ENCODE data around the gene SSTR5. TPM values are rescaled to one million over a fixed set of nuclear protein-coding genes. Genes with fewer than 3 reads are reported as not detected.
A peak's percentile ranks its signal among the peaks of the same experiment; 100 is the strongest.

SSTR5 gene
- polyA plus RNA-seq, 2 of the 4 experiments (the other 2 are of a cell fraction), result 0.06 to 0.08 TPM

DNA sequence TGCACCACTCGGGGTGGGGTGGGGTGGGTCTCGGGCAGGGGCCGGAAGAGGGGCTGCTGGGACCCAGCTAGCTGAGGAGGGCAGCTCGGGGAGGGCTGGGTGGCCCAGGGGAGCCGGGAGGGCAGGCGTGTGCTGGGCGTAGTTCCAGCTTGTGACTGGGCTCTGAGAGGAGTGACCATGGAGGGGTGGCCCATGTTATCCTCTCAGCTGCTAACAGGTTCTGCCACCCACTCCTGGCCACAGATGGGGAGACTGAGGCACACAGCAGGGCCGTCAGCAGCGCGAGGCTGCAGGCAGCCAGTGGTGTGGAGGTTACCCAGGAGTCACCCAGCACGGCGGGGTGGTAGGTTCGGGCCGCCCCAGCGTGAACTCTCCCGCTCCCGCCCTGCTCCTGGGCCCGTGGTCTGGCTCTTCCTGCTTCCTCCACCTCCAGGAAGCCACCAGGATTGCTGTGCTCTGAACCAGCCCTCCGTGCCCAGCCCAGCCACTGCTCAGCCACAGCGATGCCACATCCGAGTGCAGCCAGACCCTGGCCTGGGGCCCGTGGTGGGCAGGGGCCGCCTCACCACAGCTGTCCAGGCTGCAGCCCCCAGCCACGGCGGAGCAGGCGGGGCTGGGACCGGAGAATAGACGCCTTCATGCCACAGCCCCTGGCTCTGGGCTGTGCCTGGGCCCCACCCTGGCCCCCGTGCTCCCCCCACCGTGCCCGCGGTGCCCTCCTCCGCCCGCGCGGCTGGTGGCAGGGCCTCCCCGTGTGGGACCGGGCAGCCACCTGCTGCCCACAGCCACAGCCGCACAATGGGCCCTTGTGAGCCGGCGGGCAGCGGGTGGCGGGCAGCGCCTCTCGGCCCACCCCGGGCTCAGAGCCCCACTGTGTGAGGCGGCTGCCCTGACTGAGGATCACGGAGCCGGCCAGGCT is 26.3 kb upstream of the SSTR5 start:
- POLR2A ChIA-PET, result no interaction called here
- WGBS (ENCODE audit: missing lambda C conversion rate), result 81% methylated on average over 15 of the region's 49 CpGs
- Histone ChIP-seq H3K27ac (no peak overlapping the region), H3K4me1 (peaks cover 24% of the 10 kb centered on the region), H3K4me2 (no peak overlapping the region), H3K4me3 (no peak overlapping the region), H3K9me3 (no peaks in the 10 kb centered on the region)
- DNase-seq (ENCODE audit: low read depth in 1 of 2, low spot score in 1 of 2) (no peak), FAIRE-seq (no peak), ATAC-seq (no peak)
- TF ChIP-seq ZFP36 (IDR thresholded peaks at IDR 0.05; ENCODE audit: borderline replicate concordance, partially characterized antibody), result peak; percentile 80
- no peak for TF ChIP-seq TP53 (CRISPR knock-in tag; IDR thresholded peaks at IDR 0.05)
- CTCF ChIA-PET, result interaction anchor here (0.6 to 14.4 kb wide), 6 partner anchors 9 to 261 kb away, joined by 3 to 153 read pairs (median 4); no protein-coding TSS in a partner anchor

- H3K9me3 ChIP-seq, result no peaks in the 10 kb centered on the region
- no peak overlapping the region for H3K27ac ChIP-seq
- FAIRE-seq (no peak), ATAC-seq (no peak), DNase-seq (ENCODE audit: low read depth in 1 of 2, low spot score in 1 of 2) (no peak)
- peaks cover 24% of the 10 kb centered on the region for H3K4me1 ChIP-seq
- POLR2A ChIA-PET, result no interaction called here
- H3K4me2 ChIP-seq, result no peak overlapping the region
- CTCF ChIA-PET, result interaction anchor here (2.2 to 14.4 kb wide), 2 partner anchors 10 kb away, joined by 10 to 153 read pairs; no protein-coding TSS in a partner anchor
- no peak overlapping the region for H3K4me3 ChIP-seq
- 88% methylated on average over 9 of the region's 9 CpGs for WGBS (ENCODE audit: missing lambda C conversion rate)
- TF ChIP-seq, protein P1, sequence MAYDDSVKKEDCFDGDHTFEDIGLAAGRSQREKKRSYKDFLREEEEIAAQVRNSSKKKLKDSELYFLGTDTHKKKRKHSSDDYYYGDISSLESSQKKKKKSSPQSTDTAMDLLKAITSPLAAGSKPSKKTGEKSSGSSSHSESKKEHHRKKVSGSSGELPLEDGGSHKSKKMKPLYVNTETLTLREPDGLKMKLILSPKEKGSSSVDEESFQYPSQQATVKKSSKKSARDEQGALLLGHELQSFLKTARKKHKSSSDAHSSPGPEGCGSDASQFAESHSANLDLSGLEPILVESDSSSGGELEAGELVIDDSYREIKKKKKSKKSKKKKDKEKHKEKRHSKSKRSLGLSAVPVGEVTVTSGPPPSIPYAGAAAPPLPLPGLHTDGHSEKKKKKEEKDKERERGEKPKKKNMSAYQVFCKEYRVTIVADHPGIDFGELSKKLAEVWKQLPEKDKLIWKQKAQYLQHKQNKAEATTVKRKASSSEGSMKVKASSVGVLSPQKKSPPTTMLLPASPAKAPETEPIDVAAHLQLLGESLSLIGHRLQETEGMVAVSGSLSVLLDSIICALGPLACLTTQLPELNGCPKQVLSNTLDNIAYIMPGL (CRISPR knock-in tag; IDR thresholded peaks at IDR 0.05; ENCODE audit: borderline replicate concordance), result no peak
- TF ChIP-seq, protein P2, sequence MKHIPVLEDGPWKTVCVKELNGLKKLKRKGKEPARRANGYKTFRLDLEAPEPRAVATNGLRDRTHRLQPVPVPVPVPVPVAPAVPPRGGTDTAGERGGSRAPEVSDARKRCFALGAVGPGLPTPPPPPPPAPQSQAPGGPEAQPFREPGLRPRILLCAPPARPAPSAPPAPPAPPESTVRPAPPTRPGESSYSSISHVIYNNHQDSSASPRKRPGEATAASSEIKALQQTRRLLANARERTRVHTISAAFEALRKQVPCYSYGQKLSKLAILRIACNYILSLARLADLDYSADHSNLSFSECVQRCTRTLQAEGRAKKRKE (CRISPR knock-in tag; IDR thresholded peaks at IDR 0.05; ENCODE audit: low read depth), result no peak
- TF ChIP-seq FOSL2 (IDR thresholded peaks at IDR 0.05) (no peak), FOSL2 (CRISPR knock-in tag; IDR thresholded peaks at IDR 0.05) (no peak), MAX (IDR thresholded peaks at IDR 0.05) (no peak), ZC3H11A (IDR thresholded peaks at IDR 0.05) (no peak), ZSCAN20 (CRISPR knock-in tag; IDR thresholded peaks at IDR 0.05) (no peak)
These were observed 25.4 kb upstream of the SSTR5 start for GRCh38 chr16:1047123-1047522.

DNA sequence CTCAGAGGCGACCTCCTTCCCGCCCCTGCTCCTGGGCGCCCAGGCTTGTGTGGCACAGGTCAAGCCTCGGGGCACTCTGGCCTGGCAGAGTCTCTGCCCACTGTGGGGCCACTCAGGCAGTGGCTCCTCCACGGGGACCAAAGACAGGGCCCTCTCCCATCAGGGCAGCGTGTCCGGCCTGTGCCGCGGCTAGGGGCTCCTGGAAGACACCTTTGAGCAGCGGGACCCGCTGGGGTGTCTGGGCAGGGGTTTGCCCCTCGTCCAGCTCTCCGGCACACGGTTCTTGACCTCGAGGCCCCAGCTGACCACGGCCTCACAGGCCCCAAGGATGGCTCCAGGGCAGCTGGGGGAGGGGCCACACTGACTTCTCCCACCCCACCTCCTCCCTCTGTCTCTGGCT is 24.7 kb upstream of the SSTR5 start:
- WGBS (ENCODE audit: missing lambda C conversion rate), result 86% methylated on average over 11 of the region's 16 CpGs
- FAIRE-seq (no peak), DNase-seq (ENCODE audit: low read depth in 1 of 2, low spot score in 1 of 2) (no peak), ATAC-seq (no peak)
- peak overlapping the region; percentile 70 to 76; a peak in 3 of 6 replicates for H3K27ac ChIP-seq
- peaks cover 24% of the 10 kb centered on the region for H3K4me1 ChIP-seq
- no peak for TF ChIP-seq ZSCAN20 (CRISPR knock-in tag; IDR thresholded peaks at IDR 0.05)
- H3K4me2 ChIP-seq, result no peak overlapping the region; the same call in 2 of the 3 replicates
- H3K9me3 ChIP-seq, result no peaks in the 10 kb centered on the region
- POLR2A ChIA-PET, result interaction anchor here (0.6 kb wide), 1 partner anchor 335 kb away, joined by 5 read pairs; no protein-coding TSS in a partner anchor
- H3K4me3 ChIP-seq, result no peak overlapping the region
- CTCF ChIA-PET, result interaction anchor here (0.9 to 14.4 kb wide), 3 partner anchors 9 to 11 kb away, joined by 3 to 153 read pairs (median 10); no protein-coding TSS in a partner anchor

- ATAC-seq, result peak; percentile 63 to 86
- no peak for FAIRE-seq
- no peaks in the 10 kb centered on the region for H3K9me3 ChIP-seq
- DNase-seq (ENCODE audit: low read depth in 1 of 2, low spot score in 1 of 2), result peak; percentile 68 to 69
- peak overlapping the region; percentile 70 to 76; a peak in 5 of 6 replicates for H3K27ac ChIP-seq
- POLR2A ChIA-PET, result interaction anchor here (0.6 kb wide), 1 partner anchor 334 kb away, joined by 5 read pairs; no protein-coding TSS in a partner anchor
- H3K4me1 ChIP-seq, result peaks cover 24% of the 10 kb centered on the region
- CTCF ChIA-PET, result interaction anchor here (0.9 to 14.4 kb wide), 3 partner anchors 9 to 12 kb away, joined by 3 to 153 read pairs (median 10); no protein-coding TSS in a partner anchor
- WGBS (ENCODE audit: missing lambda C conversion rate), result 35% methylated on average over 14 of the region's 37 CpGs
- peak overlapping the region; percentile 47 for H3K4me2 ChIP-seq
- 0 out of 3 replicates have a peak overlapping the region, but pooled peaks have one; percentile 8 for H3K4me3 ChIP-seq
- TF ChIP-seq, protein P3, sequence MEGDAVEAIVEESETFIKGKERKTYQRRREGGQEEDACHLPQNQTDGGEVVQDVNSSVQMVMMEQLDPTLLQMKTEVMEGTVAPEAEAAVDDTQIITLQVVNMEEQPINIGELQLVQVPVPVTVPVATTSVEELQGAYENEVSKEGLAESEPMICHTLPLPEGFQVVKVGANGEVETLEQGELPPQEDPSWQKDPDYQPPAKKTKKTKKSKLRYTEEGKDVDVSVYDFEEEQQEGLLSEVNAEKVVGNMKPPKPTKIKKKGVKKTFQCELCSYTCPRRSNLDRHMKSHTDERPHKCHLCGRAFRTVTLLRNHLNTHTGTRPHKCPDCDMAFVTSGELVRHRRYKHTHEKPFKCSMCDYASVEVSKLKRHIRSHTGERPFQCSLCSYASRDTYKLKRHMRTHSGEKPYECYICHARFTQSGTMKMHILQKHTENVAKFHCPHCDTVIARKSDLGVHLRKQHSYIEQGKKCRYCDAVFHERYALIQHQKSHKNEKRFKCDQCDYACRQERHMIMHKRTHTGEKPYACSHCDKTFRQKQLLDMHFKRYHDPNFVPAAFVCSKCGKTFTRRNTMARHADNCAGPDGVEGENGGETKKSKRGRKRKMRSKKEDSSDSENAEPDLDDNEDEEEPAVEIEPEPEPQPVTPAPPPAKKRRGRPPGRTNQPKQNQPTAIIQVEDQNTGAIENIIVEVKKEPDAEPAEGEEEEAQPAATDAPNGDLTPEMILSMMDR (IDR thresholded peaks at IDR 0.05), result no peak
- no peak for TF ChIP-seq E2F6 (IDR thresholded peaks at IDR 0.05; ENCODE audit: borderline replicate concordance, low read depth)
- TF ChIP-seq HDAC2 (IDR thresholded peaks at IDR 0.05), result no peak
- TF ChIP-seq, protein P1 (CRISPR knock-in tag; IDR thresholded peaks at IDR 0.05; ENCODE audit: borderline replicate concordance), result no peak
- TF ChIP-seq ESRRA (IDR thresholded peaks at IDR 0.05; ENCODE audit: borderline replicate concordance, low read length), result no peak
- no peak for TF ChIP-seq TFCP2L1 (CRISPR knock-in tag; IDR thresholded peaks at IDR 0.05)
- TF ChIP-seq EHMT2 (IDR thresholded peaks at IDR 0.05; ENCODE audit: low read depth), result no peak
- no peak for TF ChIP-seq RCOR1 (IDR thresholded peaks at IDR 0.05; ENCODE audit: low read depth, low read length)
- no peak for TF ChIP-seq SMC3 (IDR thresholded peaks at IDR 0.05)
These were observed 24.0 kb upstream of the SSTR5 start for GRCh38 chr16:1048442-1049112.
